H54 (cell line): Measurements from ENCODE around the gene SLC29A4.
"Not testable (repeated sequence)": the region's sequence is repeated elsewhere in the genome, so short reads cannot be mapped to it uniquely, and the experiment has no call there.

ENCODE experiments used
- DNase-seq: peaks from one replicate; pipeline ENCODE4 v3.0.0; 2011; ENCODE audit warnings: low spot score, mixed read lengths; ENCODE audit not compliant: insufficient read length
- FAIRE-seq: peaks from 3 replicates; lab custom pipeline; 2011; peaks lifted over from hg19 to GRCh38; lab: Jason Lieb, UNC
- POLR2A ChIP-seq: IDR thresholded peaks from 2 replicates; pipeline ENCODE4 v1.6.1; 2011; ENCODE audit warnings: low read depth, mild to moderate bottlenecking, low read length

Gene SLC29A4

GRCh38 chr7:5282543-5283316 is at the start of gene SLC29A4:
SLC29A4 (plus strand) TSS chr7:5282943; CDS start chr7:5287817, 4,874 bp downstream.
- FAIRE-seq (no peak), DNase-seq (no peak)
- TF ChIP-seq POLR2A: peak; percentile 20; the same call in 1 of the 2 replicates

GRCh38 chr7:5234852-5235831 is 47.6 kb upstream of the SLC29A4 start:
- FAIRE-seq: no peak
- no peak for TF ChIP-seq POLR2A
- peak; percentile 49 for DNase-seq

- TF ChIP-seq POLR2A: no peak
- FAIRE-seq (no peak), DNase-seq (no peak)
These were observed 45.5 kb upstream of the SLC29A4 start for GRCh38 chr7:5237286-5237685.

- DNase-seq: no peak
- TF ChIP-seq POLR2A: no peak
- FAIRE-seq: no peak
These were observed 44.2 kb upstream of the SLC29A4 start for GRCh38 chr7:5238500-5238899.

GRCh38 chr7:5243261-5243660 is 39.5 kb upstream of the SLC29A4 start:
- FAIRE-seq (no peak), DNase-seq (no peak)
- no peak for TF ChIP-seq POLR2A

GRCh38 chr7:5248201-5248885 is 34.4 kb upstream of the SLC29A4 start:
- DNase-seq (no peak), FAIRE-seq (no peak)
- TF ChIP-seq POLR2A: no peak

GRCh38 chr7:5250787-5251186 is 32.0 kb upstream of the SLC29A4 start:
- FAIRE-seq, DNase-seq: not testable (repeated sequence)

- DNase-seq, FAIRE-seq: not testable (repeated sequence)
These were observed 29.2 kb upstream of the SLC29A4 start for GRCh38 chr7:5253529-5253928.

GRCh38 chr7:5254371-5254770 is 28.4 kb upstream of the SLC29A4 start:
- DNase-seq, FAIRE-seq: not testable (repeated sequence)

- no peak for DNase-seq
- no peak for TF ChIP-seq POLR2A
- FAIRE-seq: no peak
These were observed 26.9 kb upstream of the SLC29A4 start for GRCh38 chr7:5255832-5256231.

GRCh38 chr7:5260530-5261068 is 22.1 kb upstream of the SLC29A4 start:
- not testable (repeated sequence) for DNase-seq, FAIRE-seq

GRCh38 chr7:5263066-5263465 is 19.7 kb upstream of the SLC29A4 start:
- DNase-seq, FAIRE-seq: not testable (repeated sequence)

GRCh38 chr7:5265320-5266190 is 17.2 kb upstream of the SLC29A4 start:
- TF ChIP-seq POLR2A: no peak
- no peak for DNase-seq
- no peak for FAIRE-seq
